Fibroblast of skin of right quadriceps (primary cell): ENCODE results near the gene SLC45A1.
A peak's percentile ranks its signal among the peaks of the same experiment; 100 is the strongest.

Experiments
- DNase-seq: peaks from one replicate; pipeline ENCODE4 v3.0.0-alpha.2; 2013

The SLC45A1 gene

DNA sequence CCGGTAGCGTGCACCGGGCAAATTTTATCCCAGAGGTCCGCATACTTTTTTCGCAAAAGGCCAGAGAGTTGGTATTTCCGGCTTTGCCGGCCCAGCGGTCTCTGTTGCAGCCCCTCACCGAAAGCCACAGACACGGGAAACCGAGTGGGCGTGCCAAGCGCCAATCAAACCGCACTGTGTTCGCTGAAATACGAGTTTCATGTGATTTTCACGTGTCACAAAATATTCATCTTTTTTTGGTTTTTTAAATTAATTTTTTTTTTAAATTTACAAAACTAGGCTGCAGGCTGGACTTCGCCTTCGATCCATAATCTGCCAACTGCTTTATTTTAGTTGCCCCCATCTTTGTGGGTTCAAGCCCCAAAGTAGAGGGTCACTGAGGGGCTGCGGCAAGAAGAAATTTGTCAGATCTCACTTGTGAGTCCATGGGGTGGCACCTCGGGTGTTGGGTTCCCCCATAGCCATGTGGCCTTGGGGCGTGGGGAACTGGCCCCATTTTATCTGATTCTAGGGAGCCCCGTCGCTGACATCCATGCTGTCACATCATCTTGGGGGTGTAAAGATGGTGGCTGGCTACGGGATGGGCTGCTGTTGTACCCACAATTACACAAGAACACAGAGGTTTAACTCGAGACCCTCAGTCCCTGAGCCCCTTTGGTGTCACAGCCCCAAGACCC lies 20.8 kb downstream of the SLC45A1 start:
- no peak for DNase-seq

DNA sequence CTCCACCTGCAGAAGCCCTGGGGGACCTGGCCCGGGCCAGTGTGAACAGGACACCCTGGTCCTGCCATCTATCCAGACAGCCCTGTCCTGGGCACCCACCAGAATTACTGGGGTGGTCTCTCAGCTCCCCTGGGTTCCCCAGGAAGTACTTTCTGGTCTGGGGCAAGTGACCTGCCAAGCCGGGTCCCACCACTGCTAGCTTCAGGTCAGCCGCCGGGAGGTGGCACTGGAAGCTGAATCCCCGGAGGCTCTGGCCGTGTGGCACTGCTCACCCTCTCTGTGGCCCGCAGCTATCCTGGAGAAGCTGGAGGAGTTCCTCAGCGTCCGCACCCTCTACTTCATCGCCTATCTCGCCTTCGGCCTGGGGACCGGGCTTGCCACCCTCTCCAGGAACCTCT lies 21.3 kb downstream of the SLC45A1 start:
- no peak for DNase-seq

DNA sequence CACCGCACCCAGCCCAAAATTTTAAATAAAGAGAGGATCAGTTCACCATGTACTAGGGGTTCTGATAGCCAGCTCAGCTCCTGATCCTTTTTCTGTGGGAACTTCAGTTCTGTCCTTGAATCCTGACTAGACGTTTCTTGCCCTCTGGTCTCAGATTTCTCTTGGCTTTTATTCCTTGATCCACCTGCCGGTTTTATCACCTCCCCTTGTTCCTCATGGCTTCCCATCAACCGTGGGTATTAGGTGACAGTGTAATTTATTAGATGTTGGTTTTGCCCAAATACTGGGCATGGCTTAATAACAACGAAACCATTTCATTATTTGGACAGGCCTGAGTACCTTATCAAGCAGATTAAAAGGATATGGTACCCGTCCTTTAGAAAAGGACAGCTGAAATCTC lies 22.5 kb downstream of the SLC45A1 start:
- no peak for DNase-seq

DNA sequence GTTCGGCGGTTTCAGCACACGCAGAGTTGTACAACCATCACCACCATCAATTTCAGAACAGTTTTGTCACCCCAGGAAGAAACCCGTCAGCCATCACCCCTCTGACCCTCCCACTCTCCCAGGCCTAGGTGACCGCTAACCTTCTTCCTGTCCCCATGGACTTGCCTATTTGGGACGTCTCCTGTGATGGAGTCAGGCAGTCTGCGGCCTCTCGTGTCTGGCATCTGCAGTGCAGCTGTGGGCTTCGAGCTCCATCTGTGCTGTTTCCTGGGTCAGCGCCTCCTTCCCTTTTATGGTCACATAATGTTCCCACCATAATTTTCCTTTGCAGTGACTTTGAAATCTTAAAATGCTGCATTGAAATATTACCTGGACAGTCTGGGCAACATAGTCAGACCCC lies 24.4 kb downstream of the SLC45A1 start:
- peak; percentile 61 for DNase-seq

DNA sequence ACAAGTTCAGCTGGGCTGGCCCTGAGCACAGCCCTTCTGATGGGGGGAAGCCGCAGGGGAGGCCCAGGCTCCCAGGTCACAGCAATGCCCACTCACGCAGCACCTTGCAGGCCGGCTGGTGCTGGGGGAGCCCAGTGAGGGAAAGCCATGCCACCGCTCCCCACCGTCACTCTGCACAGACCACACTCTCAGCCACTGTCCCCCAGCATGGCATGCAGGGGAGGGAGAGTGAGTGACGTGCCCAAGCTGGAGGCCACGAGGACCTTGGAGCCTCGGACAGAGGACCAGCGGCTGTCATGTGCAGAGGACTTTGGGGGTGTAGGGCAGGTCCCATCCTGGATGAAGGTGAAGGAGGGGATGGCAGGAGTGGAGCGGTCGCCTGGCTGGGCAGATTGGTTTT lies 25.1 kb downstream of the SLC45A1 start:
- no peak for DNase-seq

DNA sequence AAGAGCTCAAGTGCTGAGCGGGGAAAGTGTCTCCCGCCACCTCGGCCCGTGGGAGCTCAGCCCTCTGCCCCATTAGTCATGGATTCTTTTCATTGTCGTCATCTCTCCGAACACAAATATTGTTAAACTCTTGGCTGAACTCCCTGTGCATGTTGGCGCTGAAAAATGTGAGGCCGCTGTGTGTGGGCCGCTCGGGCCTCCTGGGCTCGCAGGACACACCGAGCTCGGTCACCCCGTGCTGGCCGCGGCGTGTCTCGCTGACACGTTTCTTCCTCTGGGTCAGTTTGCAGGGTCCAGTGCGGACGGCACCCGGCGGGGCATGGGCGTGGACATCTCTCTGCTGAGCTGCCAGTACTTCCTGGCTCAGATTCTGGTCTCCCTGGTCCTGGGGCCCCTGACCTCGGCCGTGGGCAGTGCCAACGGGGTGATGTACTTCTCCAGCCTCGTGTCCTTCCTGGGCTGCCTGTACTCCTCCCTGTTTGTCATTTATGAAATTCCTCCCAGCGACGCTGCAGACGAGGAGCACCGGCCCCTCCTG lies 25.6 kb downstream of the SLC45A1 start:
- DNase-seq: peak; percentile 92

DNA sequence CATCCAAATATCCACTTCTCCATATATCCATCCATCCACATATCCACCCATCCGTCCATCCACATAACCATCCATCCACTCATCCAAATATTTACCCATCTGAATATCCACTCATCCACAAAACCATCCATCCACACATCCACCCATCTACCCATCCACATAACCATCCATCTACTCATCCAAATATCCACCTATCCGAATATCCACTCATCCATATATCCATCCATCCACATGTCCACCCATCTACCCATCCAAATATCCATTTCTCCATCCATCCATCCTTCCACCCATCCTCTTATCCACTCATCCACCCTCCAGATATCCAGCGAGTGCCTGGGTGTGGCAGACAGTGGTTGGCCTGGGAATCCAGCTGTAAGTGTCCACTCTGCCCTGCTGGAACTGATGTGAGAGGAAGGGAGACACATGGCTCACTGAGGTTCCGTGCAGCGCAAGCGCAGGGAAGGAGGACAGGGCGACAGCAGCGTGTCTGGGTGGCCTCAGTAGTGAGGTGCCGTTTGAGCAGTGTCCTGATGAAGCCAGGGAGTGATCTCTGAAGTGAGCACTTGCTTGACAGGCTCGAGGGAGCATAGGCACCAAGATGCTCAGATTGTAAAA lies 27.1 kb downstream of the SLC45A1 start:
- no peak for DNase-seq

DNA sequence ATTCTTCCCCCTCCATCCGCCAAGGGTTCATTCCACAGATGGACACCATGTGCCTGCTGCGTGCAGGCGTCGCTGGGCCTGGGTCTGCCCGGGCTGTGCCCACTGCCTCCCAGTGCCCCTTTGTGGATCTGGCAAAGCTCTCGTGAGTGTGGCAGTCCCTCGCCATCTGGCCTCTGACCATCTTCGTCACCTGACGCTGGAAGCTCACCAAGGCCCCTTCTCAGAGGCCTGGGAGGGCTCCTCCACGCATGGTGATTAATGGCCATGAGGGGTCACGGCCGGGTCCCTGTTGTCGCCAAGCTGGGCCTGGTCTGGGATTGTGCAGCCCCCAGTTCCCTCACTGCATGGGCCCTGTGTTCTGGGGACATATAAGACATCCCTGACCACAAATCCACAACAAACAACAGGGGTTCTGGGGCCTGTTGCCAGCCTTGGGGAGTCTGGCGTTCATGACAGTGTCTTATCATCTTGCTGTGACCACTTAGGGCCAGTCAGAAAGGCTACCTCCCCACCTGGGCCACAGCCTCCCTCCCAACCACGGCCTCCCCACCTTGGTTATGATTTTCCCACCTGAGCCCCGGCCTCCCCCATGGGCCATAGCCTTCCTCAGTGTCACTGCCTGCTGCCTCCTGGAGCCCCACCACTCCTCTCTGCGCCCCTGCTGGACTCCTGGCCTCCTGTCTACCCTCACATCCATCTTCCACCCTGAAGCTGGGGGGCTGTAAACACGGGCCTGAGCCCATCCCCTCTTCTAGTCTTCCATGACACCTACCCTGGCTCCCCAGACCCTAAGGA lies 27.9 kb downstream of the SLC45A1 start:
- no peak for DNase-seq

DNA sequence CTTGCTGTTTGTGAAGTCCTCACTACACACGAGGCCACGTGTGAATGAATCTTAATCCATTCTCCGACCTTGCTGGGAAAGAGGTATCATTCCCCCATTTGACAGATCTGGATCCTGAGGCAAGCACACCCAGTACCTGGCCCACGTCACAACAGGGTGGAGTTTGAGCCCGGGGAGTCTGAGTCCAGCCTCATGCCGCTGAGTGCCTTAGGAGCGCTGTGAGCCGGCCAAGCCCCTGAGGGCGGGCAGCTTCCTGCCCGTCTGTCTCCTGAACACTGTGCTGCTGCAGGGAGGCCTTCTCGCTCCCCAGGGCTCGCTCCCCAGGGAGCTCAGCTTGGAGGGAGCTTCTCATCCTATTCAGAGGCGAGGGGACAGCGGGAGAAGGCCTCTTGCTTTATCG lies 29.7 kb downstream of the SLC45A1 start:
- no peak for DNase-seq

DNA sequence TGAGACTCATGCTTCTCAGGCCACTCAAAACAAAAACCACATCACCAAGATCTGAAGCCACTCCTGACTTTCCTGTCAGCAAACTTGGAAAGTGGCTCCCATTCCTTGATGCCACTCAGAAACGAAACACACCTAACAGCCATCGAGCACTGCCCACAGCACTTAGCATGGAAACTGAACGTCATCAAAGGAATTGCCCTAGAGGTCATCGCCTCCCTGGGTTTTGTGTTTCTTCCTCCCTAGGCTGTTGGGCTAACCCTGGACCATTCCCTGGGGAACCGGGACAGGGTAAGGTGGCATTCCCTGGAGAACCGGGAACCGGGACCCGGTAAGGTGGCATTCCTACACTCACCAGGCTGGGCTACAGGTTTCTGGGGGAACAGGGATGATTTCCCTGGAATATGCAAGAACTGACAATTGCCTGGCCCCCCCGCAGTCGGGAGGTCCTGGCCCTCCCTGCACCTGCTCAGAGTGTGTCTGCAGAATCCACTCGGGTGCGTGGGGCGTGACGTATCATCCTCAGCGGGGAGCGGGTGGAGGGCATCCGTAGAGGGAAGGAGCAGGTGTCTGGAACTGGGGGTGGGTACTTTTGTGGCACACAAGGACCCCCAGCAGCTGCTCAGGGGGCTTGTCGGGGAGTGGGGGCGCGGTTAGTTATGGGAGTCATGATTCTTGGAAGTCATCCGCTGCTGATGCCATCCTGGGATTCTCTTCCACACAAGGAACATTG lies 30.3 kb downstream of the SLC45A1 start:
- DNase-seq: no peak

DNA sequence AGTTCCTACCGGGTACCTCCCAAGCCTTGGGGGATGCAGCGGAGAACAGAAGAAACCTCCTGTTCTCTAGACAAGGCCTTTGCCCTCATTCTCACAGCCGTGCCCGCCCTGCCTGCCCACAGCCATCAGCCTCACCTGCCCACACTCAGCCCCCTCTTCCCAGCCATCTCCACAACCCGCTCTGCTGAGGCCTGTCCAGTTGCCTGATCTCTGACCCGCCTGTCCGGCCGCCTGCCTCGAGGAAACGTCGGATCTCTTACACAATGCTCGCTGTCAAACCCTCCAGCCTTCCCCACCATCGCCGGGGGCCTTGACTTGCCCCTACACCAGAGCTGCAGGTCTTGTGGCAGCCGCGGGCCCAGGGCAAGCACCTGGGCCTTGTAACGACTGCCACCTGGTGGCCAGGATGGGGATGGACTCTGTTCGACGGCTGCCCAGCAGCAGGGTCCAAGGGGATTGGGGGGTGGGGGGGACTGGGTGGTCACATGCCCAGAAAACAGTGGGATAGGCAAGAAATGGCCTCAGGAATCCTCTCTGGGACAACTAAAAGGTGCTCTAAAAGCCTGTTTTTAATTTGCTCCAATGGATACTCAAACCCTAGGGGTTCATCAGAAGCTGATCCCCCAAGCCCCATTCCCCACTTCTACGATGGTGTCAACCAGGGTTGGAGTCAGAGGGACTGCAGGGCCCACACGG lies 31.0 kb downstream of the SLC45A1 start:
- DNase-seq: peak; percentile 54

DNA sequence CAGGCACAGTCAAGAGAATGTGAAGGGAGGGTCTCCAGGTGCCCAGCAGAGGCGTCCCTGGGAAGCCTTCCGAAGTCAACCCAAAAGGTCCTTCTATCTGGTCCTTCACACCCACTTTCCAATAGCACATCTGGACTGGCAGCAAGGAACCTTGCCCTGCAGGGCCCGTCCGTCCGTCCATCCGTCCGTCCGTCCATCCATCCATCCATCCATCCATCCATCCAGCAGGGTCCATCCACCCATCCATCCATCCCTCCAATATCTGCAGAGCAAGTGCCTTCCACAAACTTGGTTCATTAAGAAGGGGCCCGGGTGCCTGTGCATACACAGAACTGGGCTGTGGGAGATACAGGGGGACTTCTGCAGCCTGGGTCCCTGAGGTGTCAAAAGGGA lies 31.6 kb downstream of the SLC45A1 start:
- no peak for DNase-seq

DNA sequence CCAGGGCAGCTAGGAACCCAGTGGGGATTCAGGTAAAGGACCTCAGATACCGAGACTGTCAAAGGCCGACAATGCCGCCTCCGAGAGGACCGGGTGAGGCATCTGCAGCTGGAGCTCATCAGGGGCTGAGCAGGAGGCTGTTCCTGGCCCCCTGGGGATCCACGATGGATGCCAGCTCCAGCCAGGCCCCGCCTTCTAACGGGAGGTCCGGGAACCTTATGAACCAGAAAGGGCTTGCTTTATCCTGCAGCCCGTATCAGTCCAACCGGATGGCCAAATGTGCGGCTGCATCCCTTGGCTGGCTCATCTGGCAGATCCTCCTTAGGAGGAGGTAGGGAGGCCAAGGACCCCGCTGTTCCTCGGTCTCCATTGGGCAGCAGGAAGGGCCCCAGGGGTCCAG lies 32.0 kb downstream of the SLC45A1 start:
- DNase-seq: no peak

DNA sequence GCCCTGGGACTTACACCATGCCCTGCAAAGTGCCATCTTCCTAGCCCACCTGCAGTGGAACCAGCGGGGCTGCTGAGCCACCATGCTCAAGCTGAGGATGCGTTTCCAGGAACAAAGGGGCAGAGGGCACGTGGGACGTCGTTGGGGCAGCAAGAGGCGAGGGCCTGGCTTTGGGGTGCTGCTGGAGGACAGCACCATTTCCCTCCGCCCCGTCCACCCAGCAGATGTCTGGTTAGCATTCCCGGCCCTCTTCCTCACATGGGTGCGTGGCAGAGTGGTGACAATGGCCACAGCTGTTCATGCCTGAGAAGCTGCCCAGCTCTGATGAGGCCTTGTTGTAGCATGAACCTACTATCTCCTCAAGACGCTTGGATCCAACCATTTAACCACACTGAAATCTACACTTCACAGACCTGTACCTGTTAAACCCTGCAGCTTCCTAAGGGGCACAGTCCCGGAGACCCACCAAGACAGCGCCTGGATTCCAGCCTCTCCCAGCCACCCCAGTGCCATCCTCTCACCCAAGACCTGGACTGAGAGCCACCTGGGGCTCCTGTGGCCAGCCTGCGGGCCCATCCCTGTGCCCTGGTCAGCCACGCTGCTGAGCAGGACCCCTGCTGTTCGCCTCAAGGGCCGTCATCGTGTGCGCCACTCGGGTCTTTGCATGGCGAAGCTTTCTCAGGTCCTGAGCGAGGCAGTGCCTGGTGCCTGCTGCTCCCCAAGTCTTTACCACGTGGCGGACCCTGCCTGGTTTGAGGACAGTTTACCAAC lies 33.2 kb downstream of the SLC45A1 start:
- no peak for DNase-seq

DNA sequence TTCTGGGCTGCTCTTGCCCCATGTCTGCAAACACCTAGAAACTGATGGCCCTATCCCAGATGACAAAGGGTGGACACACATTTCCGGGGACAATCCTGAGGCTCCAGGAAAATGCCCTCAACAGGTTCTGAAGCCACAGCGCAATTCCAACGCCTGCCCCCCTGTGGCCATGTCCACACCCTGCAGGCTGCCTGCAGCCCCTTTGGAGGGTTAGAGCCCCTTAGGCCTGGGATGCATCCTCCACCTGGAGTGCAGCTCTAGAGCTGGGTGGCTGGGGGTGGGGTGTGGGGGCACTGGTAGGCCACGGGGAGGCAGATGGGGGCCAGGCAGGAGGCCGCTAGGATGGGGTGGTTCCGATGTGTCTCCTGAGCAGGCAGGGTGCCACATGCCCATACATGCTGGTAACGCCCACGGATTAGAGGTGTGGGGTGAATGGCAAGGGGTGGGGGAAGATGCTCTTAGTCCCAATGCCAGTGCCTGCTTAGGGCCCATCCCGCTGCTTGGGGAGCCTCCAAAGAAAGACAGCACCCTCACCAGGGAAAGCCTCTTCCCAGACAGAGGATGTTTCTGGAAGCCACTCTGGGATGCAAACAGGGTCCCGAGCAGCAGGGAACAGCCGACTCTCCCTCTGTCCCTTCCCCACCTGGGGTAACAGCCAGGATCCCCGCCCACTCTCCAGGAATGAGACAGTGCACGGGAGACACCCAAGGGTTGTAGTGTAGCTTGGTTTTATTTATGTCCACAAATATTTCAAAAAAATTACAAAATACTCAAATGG lies 34.0 kb downstream of the SLC45A1 start:
- no peak for DNase-seq

DNA sequence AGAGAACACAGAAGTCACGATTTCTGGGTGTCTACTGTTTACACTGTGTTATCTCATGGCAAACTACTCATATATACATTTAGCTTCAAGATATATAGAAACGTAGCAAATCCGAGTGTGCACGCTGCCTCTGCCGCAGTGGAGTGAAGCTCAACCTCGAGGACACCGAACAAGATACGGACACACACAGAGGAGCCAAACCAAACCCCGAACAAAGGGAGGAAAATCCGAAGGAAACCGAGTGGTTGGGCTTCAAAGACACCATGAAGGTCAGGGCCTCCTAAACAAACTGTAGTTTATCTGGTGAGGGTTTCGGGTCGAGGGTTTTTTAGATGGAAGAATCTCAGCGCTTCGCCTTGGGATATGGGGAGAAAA lies 34.5 kb downstream of the SLC45A1 start:
- DNase-seq: no peak

DNA sequence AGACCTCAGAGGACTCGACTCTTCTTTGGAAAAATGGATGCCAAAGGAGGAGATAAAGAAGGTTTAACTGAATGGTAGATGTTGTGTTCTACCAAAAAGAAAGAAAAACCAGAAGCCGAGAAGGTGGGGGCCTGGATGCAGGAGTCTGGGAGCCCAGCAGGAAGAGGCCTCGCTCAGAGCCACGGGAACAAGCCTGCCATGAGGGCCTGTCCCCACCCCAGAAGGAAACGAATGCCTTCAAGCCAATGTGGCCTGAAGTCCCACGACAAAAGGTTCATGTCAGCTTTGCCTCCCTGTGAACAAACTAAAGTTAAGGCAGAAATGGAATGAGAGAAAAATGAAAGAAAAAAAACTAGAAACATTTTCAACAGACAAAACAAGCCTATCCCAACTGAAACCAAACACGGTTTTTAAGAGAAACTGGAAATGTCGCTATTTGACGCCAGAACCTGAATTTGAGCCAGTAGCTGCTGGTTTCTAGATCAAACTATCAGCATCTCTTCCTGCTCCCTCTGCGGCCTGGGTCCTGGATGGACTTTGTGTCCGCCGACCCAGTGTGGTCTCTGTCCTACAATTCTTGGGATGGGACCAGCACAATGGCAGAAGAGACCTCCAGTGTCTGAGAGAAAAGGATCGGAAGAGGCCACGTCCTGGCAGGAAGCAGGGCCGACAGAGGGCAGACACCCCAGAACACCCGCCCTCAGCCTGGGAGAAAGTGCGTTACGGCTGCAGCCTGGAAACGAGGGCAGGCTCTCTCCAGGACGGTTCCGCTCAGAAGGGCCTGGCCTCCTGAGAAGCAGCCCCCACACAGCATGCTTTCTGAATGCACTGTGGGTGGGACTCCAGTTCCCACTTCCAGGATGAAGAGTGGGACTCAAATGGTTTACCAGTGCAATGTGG lies 35.2 kb downstream of the SLC45A1 start:
- DNase-seq: no peak

DNA sequence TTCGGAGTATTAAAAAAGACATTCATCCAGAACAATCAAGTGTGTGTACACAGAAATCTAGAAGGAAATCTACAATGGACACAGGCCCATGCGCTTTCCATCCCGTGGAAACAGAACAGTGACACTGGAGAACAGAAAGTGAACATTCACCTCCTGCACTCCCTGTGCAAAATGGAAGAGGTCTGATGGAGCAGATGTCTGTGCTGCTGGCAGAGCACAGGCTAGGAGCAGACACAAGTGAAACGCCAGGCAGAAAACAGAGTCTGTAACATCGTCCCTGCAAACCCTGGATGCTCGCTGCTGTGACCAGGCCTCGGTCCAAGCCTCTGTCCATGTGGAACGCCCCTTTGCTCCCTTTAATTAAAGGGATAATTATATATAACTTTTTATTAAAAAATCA lies 36.1 kb downstream of the SLC45A1 start:
- DNase-seq: no peak

DNA sequence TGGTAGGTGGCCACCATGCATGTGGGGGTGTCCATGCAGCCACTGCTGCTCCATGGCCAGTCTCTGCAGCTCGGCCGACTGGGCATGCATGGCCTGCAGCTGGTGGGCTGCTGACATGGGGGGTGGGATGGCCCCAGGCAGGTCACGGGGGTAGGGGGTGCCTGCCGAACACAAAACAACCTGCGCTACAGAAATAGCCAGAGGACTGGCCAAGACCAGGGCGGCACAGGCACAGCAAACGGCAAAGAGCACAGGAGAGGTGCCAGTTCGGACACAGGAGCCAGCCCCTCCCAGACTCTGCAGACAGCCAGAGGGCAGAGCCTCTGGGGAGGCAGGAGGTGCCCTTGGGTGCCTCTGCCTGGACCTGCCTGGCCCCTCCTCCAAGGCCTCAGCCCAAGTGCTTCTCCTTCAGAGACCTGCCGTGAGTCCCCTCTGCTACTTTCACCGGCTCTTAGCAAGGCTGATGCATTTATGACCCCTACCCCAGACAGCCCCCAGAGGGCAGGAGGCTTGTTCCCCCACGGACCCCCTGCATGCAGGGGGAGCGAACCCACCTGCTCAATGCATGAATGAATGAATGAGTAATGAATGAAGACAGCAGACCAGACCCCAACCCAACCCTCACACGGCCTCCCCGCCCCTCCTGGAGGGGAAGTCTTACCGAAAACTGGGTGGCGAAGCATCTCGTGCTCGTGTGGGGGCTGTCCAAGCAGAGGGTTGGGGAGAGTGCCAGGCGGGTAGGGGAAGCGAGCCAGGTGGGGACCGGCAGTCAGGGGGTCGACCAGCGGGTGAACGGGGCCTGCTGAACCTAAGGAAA lies 37.7 kb downstream of the SLC45A1 start:
- no peak for DNase-seq
